HG03575 (cell line): ENCODE results near the gene NTM.
"Not testable (repeated sequence)": the region's sequence is repeated elsewhere in the genome, so short reads cannot be mapped to it uniquely, and the experiment has no call there.

ENCODE experiments used
- ATAC-seq: cut with Tn5 transposase; IDR thresholded peaks from one replicate; pipeline ENCODE4 v1.9.1; 2021; ENCODE audit not compliant: unreplicated experiment, insufficient number of reproducible peaks, low FRiP score; ENCODE audit errors: extremely low read depth

Gene NTM

DNA sequence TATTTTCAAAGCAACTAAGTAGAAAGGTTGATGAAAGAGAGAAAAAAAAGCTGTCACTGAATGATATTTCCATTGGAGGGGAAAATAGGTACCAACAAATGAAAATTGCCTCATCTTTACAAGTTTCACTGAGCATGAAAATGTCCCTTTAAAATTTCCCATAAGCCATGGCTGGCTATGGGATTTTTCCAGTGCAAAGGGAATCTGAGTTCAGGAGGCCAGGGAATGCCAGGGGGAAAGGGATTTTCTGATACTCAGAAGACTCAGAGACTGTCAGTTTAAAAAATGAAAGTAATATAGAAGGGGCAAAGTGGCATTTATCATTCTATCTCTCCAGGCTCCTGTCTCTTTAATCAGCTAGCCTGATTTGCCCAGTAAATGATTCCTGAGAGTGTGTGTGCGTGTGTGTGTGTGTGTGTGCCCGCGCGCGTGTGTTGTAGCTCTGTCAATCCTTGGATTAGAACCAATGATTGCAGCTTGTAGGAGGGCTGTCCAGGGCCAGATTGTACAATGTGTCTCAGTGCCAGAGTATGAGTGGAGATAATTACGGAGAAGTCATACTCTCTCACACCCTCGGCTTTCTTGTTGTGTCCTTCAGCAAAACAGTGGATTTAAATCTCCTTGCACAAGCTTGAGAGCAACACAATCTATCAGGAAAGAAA, at the start of gene NTM:
Gene NTM (plus strand): TSS at position 526 of the 662 bp plus-strand sequence.
- ATAC-seq = no peak

- no peak for ATAC-seq
Measured at GRCh38 chr11:131324921-131325570, 45.4 kb upstream of the NTM start.

DNA sequence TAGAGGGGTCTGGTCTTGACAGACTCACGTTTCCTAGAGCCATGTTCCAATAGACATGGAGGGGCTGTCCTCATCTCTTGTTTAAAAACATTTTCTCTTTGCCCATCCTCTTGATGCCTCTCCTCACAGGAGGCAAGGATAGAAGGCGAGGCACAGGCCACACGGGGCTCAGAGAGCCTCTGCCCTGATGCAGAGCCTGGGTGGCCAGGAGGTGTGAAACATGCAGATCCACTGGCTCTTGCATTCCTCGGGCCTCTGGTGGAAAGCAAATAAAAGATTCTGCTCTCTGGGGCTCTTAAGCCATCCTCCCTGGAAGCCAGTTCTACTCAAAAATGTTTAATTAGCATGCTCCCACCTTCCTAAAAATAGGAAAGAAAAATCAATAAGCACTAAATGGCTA, 43.6 kb upstream of the NTM start:
- ATAC-seq = no peak

- ATAC-seq = no peak
Measured at GRCh38 chr11:131327421-131327820, 43.0 kb upstream of the NTM start.

GRCh38 chr11:131328843-131329242, 41.6 kb upstream of the NTM start:
- ATAC-seq = no peak

GRCh38 chr11:131331010-131331409, 39.4 kb upstream of the NTM start:
- ATAC-seq = no peak

- no peak for ATAC-seq
Measured at GRCh38 chr11:131331546-131331945, 38.9 kb upstream of the NTM start.

DNA sequence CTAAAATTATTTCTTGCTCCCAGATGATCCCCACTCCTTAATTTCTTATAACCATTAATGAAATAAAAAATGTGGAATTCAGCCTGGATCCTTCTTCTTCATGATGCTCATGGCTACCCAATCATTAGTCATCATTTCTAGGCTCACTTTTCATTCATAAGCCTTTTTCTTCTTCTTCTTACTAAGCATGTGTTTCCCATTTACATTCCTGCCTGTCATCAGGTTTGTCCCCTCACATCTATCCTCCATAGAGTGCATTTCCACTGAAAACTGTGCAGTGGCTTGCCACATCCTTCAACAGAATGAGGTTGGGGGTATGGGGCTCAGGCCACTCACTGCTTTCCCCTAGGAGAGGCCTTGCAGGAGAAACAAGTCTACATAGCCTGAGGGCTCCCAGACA, 35.8 kb upstream of the NTM start:
- no peak for ATAC-seq

GRCh38 chr11:131341900-131342299, 28.5 kb upstream of the NTM start:
- ATAC-seq = not testable (repeated sequence)

- not testable (repeated sequence) for ATAC-seq
Measured at GRCh38 chr11:131342442-131342841, 28.0 kb upstream of the NTM start.

DNA sequence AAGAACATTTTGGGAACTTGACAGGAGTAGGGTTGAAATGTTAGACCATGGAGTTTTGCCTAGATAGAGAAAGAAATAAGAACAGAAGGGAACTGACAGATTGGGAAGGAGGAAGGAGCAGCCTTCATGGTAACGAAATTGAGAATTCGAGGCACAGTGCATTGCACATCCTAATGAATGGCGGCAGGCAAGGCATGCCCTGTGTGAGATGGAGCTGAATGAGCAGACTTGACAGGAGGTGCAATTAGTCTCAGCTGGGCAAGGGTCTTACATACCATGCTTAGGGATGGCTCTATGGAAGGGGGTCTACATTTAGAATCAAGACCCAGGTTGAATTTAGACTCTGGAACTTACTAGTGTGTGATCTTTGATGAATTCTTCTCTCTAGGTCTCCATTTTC, 25.0 kb upstream of the NTM start:
- ATAC-seq = no peak

GRCh38 chr11:131349368-131350086, 20.9 kb upstream of the NTM start:
- no peak for ATAC-seq

DNA sequence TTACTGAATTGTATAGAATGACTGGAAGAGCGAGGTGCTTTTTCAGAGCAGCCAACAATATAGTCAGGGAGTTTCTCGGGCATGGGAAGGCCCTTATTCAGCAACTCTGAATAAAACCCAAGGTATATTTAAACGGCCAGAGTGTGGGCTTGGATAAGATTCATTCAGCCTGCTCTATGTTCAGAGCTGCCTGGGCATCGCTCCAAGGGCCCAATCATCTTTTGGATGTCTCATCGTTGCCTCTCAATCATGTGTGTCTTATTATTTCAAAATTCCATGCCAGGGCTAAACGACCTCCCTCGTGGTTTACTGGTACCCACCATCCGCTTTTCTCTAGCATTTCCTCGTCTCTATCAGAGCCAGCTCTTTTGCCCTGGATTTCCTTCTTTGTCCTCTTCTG, 19.5 kb upstream of the NTM start:
- ATAC-seq = no peak

GRCh38 chr11:131351848-131352247, 18.6 kb upstream of the NTM start:
- no peak for ATAC-seq

- no peak for ATAC-seq
Measured at GRCh38 chr11:131353766-131354165, 16.6 kb upstream of the NTM start.

DNA sequence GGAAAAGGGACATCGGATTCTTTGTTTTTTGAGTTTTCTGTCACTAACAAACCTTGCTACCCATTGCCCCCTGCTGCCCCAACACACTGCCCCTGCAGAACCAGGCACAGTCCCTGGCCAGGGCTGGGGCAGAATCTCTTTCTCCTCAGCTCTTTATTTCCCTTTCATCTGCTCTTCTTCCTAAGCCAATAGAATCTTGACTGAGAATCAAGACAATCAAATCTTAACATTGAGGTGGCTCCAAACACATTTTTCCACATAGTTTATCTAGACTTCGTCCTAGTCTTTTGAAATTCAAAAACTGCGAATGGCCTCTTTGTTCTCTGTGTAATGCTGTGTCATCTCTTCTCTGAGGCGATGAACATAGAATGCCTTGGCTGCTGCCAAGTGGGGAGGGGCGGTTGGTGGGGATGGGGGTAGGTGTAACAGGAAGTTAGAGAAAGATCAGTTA, 16.1 kb upstream of the NTM start:
- ATAC-seq = no peak

DNA sequence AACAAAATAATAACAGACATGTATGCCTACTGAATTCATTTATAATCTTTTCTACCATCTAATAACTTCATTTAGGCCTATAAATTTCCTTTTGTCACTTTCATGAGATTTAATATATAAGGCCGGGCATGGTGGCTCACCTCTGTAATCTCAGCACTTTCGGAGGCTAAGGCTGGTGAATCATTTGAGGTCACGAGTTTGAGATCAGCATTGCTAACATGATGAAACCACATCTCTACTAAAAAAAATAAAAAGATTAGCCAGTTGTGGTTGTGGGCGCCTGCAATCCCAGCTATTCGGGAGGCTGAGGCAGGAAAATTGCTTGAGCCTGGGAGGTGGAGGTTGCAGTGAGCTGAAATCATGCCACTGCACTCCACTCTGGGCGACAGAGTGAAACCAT, 14.2 kb upstream of the NTM start:
- ATAC-seq = no peak

DNA sequence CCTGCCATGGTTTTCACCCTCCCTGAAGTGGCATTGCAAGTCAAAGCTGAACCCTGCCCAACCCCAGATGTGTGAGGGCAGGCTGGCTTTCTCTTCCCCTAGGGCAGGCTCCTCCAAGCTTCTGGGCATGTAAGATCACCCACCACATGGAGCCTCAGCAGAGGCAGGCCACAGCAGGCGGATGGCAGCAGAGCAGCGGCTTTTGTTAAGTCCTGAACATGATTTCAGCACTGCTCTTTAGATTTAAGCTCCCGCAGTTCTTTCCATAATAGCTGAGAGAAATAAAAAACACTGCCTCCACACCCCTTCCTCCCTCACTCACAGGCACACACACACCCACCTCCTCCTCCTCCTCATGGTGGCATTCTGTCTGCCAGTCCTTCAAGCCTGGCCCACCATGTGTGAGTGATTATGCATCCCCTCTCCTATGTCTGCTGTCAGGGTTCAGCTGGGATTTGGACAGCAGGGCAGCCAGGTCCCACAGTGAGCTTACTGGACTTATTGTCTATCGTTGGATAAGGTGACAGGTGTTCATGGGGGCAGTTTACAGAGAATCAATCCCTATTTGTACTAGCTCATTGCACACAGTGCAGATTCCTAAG, 5.0 kb upstream of the NTM start:
- ATAC-seq = no peak

DNA sequence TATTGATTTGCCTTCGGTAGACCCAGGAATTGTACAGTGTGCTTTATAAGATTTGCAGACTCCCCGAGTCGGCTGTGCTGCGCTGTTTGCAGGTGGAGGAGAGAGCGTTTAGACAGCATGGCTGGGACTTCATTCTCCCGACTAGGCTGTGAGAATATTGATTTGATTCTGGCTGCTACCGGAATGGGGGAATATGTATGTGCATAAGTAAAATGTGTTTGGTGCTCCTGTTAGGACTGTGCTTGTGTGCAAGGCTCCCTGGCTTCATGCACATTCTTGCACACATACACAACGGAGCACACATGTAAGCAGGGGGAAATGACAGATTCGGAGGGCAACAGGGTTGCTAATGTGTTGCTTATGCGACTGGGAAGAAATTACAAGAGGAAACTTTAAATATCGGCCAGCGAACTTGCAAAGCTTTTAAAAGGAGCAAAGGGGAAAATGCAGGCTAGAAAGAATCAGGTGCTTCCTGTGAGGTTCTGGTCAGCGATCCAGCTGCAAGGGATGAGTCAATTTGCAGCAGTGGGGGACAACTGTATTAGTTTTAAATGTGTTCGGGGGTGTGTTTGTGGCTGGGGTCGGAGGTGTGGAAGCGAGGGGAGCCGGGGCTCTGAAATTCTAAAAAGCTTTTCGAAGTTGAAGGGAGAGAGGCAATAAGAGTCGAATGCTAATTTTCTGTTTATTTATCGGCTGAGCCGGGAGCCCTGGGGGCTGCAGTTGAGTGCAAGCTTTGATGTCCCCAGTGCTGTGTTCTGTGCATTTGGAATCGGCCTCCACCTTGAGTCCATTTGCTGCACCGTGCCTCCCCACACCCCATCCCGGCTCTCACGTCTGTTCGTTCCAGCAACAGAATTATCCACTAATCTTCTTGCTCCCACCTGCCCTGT, 731 bp downstream of the NTM start:
- ATAC-seq = no peak
